ENCODE results near the gene ADAMTS9. TPM values are rescaled to one million over a fixed set of nuclear protein-coding genes. Genes with fewer than 3 reads are reported as not detected.

Gene ADAMTS9
- total RNA-seq, 4 donors from 2014 or later: 5.1 to 52.0 (median 9.5) TPM

DNA sequence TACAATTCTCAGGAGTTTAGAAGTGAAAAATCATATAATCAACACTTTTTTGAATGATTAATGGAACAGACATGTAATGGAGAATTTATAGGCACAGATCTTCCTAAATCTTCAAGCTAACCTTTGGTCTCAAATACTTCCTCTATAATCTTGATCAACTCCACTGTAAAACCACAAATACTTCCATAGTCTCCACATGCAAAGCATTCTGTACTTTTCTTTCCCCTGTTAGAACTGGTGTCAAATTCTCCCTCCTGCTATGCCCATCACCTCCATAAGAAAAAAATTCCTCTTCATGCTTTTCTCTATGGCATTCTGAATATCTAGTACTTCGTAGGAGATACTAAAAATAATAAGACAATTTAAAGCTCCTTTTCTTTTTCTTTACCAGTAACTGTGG is 214.3 kb downstream of the ADAMTS9 start:
- no peak overlapping the region for H3K4me3 ChIP-seq
- DNase-seq: no peak
- H3K27me3 ChIP-seq: no peaks in the 10 kb centered on the region
- H3K36me3 ChIP-seq: no peaks in the 10 kb centered on the region
- TF ChIP-seq POLR2A (IDR thresholded peaks at IDR 0.05) (no peak), CTCF (IDR thresholded peaks at IDR 0.05) (no peak)
- no peak overlapping the region for H3K27ac ChIP-seq
- H3K9me3 ChIP-seq: no peaks in the 10 kb centered on the region
- no peaks in the 10 kb centered on the region for H3K4me1 ChIP-seq

GRCh38 chr3:64470436-64470835 is 217.4 kb downstream of the ADAMTS9 start:
- Histone ChIP-seq H3K36me3 (no peaks in the 10 kb centered on the region), H3K4me1 (no peaks in the 10 kb centered on the region), H3K27ac (no peak overlapping the region), H3K27me3 (no peaks in the 10 kb centered on the region), H3K4me3 (no peak overlapping the region), H3K9me3 (no peaks in the 10 kb centered on the region)
- DNase-seq: no peak
- TF ChIP-seq POLR2A (IDR thresholded peaks at IDR 0.05): no peak
- no peak for TF ChIP-seq CTCF (IDR thresholded peaks at IDR 0.05)

DNA sequence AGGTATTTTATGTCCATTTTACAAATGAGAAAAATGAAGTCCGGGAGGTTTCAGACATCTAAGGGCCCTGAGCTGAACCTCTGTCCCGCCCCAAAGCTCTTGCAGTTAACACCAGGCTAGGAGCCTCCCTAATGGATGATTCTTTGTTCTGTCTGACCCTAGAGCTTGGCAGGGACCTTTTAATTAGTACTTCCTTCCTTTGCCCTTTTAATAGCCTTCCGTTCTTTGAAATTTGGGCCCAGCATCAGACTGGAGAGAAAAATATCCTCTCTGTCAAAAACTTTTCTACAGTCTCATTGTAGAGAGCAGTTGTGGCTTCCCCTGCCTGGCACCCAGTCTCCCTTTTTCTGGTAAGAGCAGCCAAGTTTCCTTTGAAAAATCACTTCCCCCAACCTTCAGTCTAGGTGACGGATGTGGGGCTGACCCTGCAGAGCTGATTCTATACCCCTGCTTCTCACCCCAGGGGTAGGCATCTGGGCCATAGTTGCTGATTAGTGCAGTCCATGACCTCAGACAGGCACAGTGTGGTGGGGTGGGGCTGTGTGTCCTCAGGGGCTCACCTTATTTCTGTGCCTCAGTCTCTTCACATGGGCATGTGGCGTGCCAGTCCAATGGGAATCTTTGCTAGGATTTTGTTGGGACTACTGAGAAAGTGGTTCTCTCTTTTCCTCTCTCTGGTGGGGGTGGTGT is 220.4 kb downstream of the ADAMTS9 start:
- Histone ChIP-seq H3K27ac (no peak overlapping the region), H3K27me3 (no peaks in the 10 kb centered on the region), H3K4me1 (no peaks in the 10 kb centered on the region), H3K36me3 (no peaks in the 10 kb centered on the region), H3K4me3 (no peak overlapping the region), H3K9me3 (no peaks in the 10 kb centered on the region)
- no peak for DNase-seq
- TF ChIP-seq CTCF (IDR thresholded peaks at IDR 0.05): no peak
- no peak for TF ChIP-seq POLR2A (IDR thresholded peaks at IDR 0.05)

Small RNA genes lying within 50 kb of the gene (small RNA-seq; reads per million reads assigned to genes)
- 0 reads per million in 2 donors for gene RNU6-739P
